Spleen (tissue), 11 donors: Measurements from ENCODE around the gene ZNF773. TPM values are rescaled to one million over a fixed set of nuclear protein-coding genes. Genes with fewer than 3 reads are reported as not detected.
"Not testable (repeated sequence)": the region's sequence is repeated elsewhere in the genome, so short reads cannot be mapped to it uniquely, and the experiment has no call there.

Source experiments
- DNase-seq: peaks from one replicate; pipeline ENCODE4 v3.0.0-alpha.2; 2020
- H3K27ac ChIP-seq, 8 donors: fragments of 200-600 bp; sonication (generic) in 7 of 8; 1 replicate in 4 of 8; 2 replicates in 4 of 8; pipeline versions ENCODE4 v1.5.0 to v1.8.0; 2016 to 2021; ENCODE audit warnings: inconsistent platforms in 4 of 8, mild to moderate bottlenecking in 4 of 8, moderate library complexity in 1 of 8
- H3K27me3 ChIP-seq, 7 donors: fragments of 200-600 bp; sonication (generic) in 6 of 7; replicated peaks in 1 of 7; 1 replicate in 4 of 7; 2 replicates in 3 of 7; pipeline versions ENCODE4 v1.5.0 to v1.8.0; 2016 to 2021; ENCODE audit warnings: inconsistent platforms in 3 of 7, mild to moderate bottlenecking in 1 of 7
- H3K36me3 ChIP-seq, 6 donors: fragments of 200-600 bp; sonication (generic) in 5 of 6; 1 replicate in 4 of 6; 2 replicates in 2 of 6; pipeline versions ENCODE4 v1.5.0 to v1.8.0; 2016 to 2021; ENCODE audit warnings: inconsistent platforms in 2 of 6
- H3K4me1 ChIP-seq, 6 donors: fragments of 200-600 bp; sonication (generic) in 5 of 6; 1 replicate in 3 of 6; 2 replicates in 3 of 6; pipeline versions ENCODE4 v1.5.0 to v1.8.0; 2016 to 2021; ENCODE audit warnings: inconsistent platforms in 3 of 6
- H3K4me3 ChIP-seq, 8 donors: fragments of 200-600 bp; sonication (generic) in 7 of 8; 1 replicate in 4 of 8; 2 replicates in 4 of 8; pipeline versions ENCODE4 v1.5.0 to v1.8.0; 2016 to 2021; ENCODE audit warnings: inconsistent platforms in 4 of 8, mild to moderate bottlenecking in 4 of 8, moderate library complexity in 2 of 8
- H3K9me3 ChIP-seq, 8 donors: fragments of 200-600 bp; sonication (generic) in 7 of 8; 1 replicate in 4 of 8; 2 replicates in 4 of 8; pipeline versions ENCODE4 v1.5.0 to v1.8.0; 2016 to 2021; ENCODE audit warnings: inconsistent platforms in 4 of 8
- POLR2A ChIP-seq, 3 donors: fragments of 450-650 bp; IDR thresholded peaks; one replicate each; pipeline ENCODE4 v1.5.1; 2017; ENCODE audit warnings: antibody characterized with exemption in 3 of 3, mild to moderate bottlenecking in 1 of 3
- POLR2AphosphoS5 ChIP-seq, 3 donors: sonication (generic); formaldehyde crosslinking; IDR thresholded peaks; one replicate each; pipeline ENCODE4 v1.5.1; 2017; ENCODE audit warnings: antibody characterized with exemption in 3 of 3
- WGBS, 5 donors: extraction: QIAGEN DNeasy Blood & Tissue Kit in 3 of 5; methylation state at CpG; one replicate each; pipeline versions ENCODE4 v1.1.5 to v1.1.7; 2013 to 2018; 5-methylcytosine and 5-hydroxymethylcytosine counted together
- intact Hi-C: fragments of 100-400 bp; cut with DNase I; formaldehyde crosslinking; loops from one replicate; pipeline ENCODE4 v1.15.0; 2023; ENCODE audit warnings: low total_unique reads
- polyA plus RNA-seq, 3 donors: library from polyadenylated mRNA; stranded (reverse); fragments of 200-250 nt; gene quantifications; one replicate each; pipeline ENCODE4 v1.2.1, GENCODE V29; 2013
- total RNA-seq, 7 donors: library from RNA; depleted of rRNA in 3 of 7; stranded (reverse); fragments of >200 nt in 3 of 7; fragmentation: NEBNext Ultra II Directional in 4 of 7; extraction: Animal tissue kit (Norgen Biotek cat#: 25700) in 4 of 7; gene quantifications; one replicate each; pipeline versions ENCODE4 v1.1.0 to v1.2.1, GENCODE V29; 2016 to 2021
- TF ChIP-seq, protein P1 (sequence below), 11 experiments: fragments of 200-600 bp in 7 of 11; fragments of 450-650 bp in 4 of 11; sonication (generic) in 4 of 11; IDR thresholded peaks in 8 of 11; conservative IDR thresholded peaks in 3 of 11; 1 replicate in 7 of 11; 2 replicates in 4 of 11; pipeline versions ENCODE4 v1.4.0 to v1.8.0; 2016 to 2021; ENCODE audit warnings: antibody characterized with exemption in 11 of 11, inconsistent platforms in 4 of 11, mild to moderate bottlenecking in 1 of 11
- donor health status: healthy with polysubstance abuse.
- donor health status: DM: no; HTN: no; CAD: no; lungs with moderate emphysema.
- donor health status: DM: no; HTN: no; CAD: no.
- donor health status: Bipolar disorder and iron deficiency.
- donor health status: healthy.
- donor health status: DM: no; HTN: no; CAD: no.
- donor health status: DM: yes; HTN: yes; CAD: no.

ZNF773 gene
- total and polyA plus RNA-seq, 10 donors = 3.0 to 25.2 (median 13.5) TPM

DNA sequence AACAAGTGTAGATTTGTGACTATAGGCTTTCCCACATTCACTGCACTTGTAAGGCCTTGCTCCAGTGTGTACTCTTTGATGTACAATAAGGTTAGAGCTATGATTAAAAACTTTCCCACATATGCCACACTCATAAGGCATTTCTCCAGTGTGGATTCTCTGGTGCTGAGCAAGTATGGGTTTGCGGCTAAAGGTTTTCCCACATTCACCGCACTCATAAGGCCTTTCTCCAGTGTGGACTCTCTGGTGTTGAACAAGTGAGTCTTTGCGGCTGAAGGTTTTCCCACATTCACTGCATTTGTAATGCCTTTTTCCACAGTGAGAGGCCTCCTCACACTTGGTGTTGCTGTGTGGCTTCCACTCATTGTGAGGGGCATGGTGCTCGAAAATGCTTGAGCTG, 26.1 kb upstream of the ZNF773 start:
- H3K36me3 ChIP-seq = peaks cover 18 to 78% (median 45%) of the 10 kb centered on the region in 6 donors

DNA sequence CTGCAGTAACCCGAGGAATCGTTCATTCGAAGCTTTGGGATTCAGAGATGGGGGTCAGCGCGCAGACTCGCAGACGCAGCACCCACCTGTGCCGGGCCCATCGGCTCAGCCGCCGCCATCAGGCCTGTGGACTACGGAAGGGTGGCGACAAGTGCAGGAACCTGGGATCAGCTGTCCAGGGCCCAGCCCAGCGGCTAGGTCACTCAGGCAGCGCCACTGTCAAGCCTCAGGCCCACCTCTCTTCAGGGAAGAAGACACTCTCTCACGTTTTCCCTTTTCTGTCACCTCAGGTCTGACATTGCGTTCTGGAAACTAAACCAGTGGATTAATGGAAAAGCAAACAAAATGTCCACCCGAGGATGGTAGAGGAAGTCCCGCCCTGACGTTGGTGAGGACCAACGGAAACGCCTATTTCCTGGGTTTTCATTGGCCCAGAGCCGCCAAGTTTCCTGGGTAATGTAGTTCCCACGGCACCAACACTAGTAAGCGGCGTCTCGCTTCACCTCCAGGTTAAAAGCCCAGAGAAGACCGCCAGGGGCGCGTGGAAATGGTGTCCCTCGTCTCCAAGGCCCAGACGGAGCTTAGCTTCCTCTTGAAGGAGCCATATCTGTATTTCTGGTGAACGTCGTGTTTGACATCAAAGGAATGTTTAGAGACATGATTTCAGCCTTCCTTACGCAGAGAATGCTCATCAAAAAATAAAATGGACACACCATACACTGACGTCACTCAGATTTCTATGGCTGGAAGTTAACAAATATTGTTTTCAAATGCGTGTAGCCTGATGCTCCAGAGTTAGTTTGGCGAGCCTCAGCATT, 22.3 kb upstream of the ZNF773 start, which contains the start of gene ZNF772:
TSS of gene ZNF772 (minus strand) at position 376 of the 818 bp plus-strand sequence. CDS start at position 119, 257 bp downstream.
- H3K4me1 ChIP-seq = peaks cover 7 to 20% (median 13%) of the 10 kb centered on the region in 6 donors
- H3K27me3 ChIP-seq = no peaks in the 10 kb centered on the region
- 10 to 13% (median 11%) methylated on average over 33 to 38 of the region's 38 CpGs for WGBS, 5 donors
- H3K4me3 ChIP-seq = peak within 1 kb of the TSS; percentile 56 to 94 (median 72)
- TF ChIP-seq POLR2AphosphoS5 (IDR thresholded peaks at IDR 0.05) (peak; percentile 45 to 83 (median 69)), POLR2A (IDR thresholded peaks at IDR 0.05) (no peak)
- TF ChIP-seq, protein P1, sequence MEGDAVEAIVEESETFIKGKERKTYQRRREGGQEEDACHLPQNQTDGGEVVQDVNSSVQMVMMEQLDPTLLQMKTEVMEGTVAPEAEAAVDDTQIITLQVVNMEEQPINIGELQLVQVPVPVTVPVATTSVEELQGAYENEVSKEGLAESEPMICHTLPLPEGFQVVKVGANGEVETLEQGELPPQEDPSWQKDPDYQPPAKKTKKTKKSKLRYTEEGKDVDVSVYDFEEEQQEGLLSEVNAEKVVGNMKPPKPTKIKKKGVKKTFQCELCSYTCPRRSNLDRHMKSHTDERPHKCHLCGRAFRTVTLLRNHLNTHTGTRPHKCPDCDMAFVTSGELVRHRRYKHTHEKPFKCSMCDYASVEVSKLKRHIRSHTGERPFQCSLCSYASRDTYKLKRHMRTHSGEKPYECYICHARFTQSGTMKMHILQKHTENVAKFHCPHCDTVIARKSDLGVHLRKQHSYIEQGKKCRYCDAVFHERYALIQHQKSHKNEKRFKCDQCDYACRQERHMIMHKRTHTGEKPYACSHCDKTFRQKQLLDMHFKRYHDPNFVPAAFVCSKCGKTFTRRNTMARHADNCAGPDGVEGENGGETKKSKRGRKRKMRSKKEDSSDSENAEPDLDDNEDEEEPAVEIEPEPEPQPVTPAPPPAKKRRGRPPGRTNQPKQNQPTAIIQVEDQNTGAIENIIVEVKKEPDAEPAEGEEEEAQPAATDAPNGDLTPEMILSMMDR (IDR thresholded peaks at IDR 0.05 in 8 of 11, conservative IDR thresholded peaks at IDR 0.05 in 3 of 11) = peak; percentile 9 to 80 (median 60)
- H3K27ac ChIP-seq = peak within 1 kb of the TSS; percentile 61 to 89 (median 84)
- DNase-seq = peak; percentile 92
- H3K9me3 ChIP-seq = peaks cover 27 to 89% (median 76%) of the 10 kb centered on the region in 8 donors
- peaks cover 16 to 42% (median 40%) of the 10 kb centered on the region in 6 donors for H3K36me3 ChIP-seq
- intact Hi-C loops = no loop called here

More for the DNA sequence above, 26.1 kb upstream of the ZNF773 start:
- Histone ChIP-seq H3K4me3 (peak overlapping the region in 1 of 8 donors; percentile 38), H3K27ac (no peak overlapping the region), H3K9me3 (peaks cover 54 to 95% (median 90%) of the 10 kb centered on the region in 8 donors), H3K27me3 (no peaks in the 10 kb centered on the region), H3K4me1 (peaks cover 7 to 20% (median 13%) of the 10 kb centered on the region in 6 donors)
- DNase-seq = no peak
- TF ChIP-seq POLR2A (IDR thresholded peaks at IDR 0.05) (no peak), POLR2AphosphoS5 (IDR thresholded peaks at IDR 0.05) (no peak)
- TF ChIP-seq, protein P1 (IDR thresholded peaks at IDR 0.05 in 8 of 11, conservative IDR thresholded peaks at IDR 0.05 in 3 of 11) = no peak
- 88 to 95% (median 93%) methylated on average over 4 of the region's 4 CpGs for WGBS, 5 donors
- intact Hi-C loops = no loop called here

DNA sequence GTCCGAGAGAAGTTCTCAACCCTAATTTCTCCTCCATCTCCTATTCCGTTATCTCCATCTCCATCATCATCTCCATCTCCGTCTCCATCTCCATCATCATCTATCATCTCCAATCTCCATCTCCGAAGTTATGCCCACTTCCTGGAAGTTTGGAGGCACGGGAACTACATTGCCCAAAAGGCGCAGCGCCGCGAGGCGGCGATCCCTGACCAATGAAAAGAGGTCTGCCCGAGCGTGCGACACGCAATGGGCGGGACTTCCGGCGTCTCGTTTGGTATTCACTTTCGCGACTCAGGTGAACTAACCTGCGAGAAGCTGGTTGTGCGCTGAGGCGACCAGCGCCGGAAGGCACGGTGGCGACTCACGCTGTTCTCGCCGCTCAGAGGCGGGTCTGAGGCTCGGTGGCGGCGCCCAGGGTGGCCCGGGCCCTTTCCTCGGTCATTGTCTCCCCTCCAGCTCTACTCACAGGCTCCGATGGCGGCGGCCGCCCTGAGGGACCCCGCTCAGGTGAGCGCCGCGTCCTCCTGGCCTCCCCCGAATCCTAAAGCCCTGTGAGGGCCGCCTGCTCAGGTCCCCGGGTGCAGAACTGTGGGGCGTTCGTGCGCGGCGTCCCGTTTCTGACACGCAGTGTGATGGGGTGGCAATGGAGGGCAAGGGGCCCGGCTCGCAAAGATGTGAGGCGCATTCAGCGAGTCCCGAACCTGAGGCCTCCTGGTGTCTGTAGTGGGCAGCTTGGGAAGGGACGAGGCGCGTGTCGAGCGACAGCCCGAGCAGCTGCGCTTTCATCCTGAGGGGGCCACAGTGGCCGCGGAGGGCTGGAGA, 12.1 kb upstream of the ZNF773 start, which contains the start of gene ZNF419:
TSS of gene ZNF419 (plus strand) at position 274 of the 822 bp plus-strand sequence. CDS start at position 475, 201 bp downstream.
- peak; percentile 88 to 91 (median 88) for TF ChIP-seq POLR2AphosphoS5 (IDR thresholded peaks at IDR 0.05)
- H3K27me3 ChIP-seq, intact Hi-C loops: not testable (repeated sequence)
- peak within 1 kb of the TSS; percentile 72 to 88 (median 84) for H3K27ac ChIP-seq
- peaks cover 0 to 18% (median 10%) of the 10 kb centered on the region in 6 donors for H3K4me1 ChIP-seq
- 1 to 3% (median 2%) methylated on average over 27 to 60 of the region's 69 CpGs for WGBS, 5 donors
- peaks cover 0 to 32% (median 17%) of the 10 kb centered on the region in 6 donors for H3K36me3 ChIP-seq
- peak; percentile 96 for DNase-seq
- H3K4me3 ChIP-seq = peak within 1 kb of the TSS; percentile 72 to 96 (median 86)
- H3K9me3 ChIP-seq = peaks cover 0 to 45% (median 16%) of the 10 kb centered on the region in 8 donors

DNA sequence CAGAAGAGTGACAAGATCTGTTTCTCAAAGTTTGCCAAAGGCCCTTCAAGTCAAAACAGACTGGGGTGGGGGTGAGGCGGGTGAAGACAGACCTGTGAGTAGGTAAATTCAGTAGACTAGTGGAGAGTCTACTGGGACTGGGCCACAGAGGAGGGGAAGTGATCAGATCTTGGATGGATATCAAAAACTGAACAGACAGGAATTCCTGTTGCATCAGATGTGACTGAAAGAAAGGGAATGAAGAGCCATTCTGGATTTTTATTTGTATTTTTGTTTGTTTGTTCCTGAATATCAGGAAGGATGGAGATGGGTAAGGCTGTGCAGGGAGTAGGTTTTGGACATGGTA, 11.5 kb upstream of the ZNF773 start:
- H3K4me3 ChIP-seq = peak overlapping the region in 3 of 8 donors; percentile 16 to 96 (median 86)
- H3K4me1 ChIP-seq = peaks cover 0 to 18% (median 10%) of the 10 kb centered on the region in 6 donors
- peaks cover 0 to 51% (median 21%) of the 10 kb centered on the region in 8 donors for H3K9me3 ChIP-seq
- intact Hi-C loops, H3K27ac ChIP-seq, DNase-seq, H3K27me3 ChIP-seq: not testable (repeated sequence)
- peaks cover 0 to 38% (median 23%) of the 10 kb centered on the region in 6 donors for H3K36me3 ChIP-seq
- 0% methylated on average over 1 of the region's 1 CpG; no CpG with 5 or more reads in 3 of the 5 donors for WGBS, 5 donors

DNA sequence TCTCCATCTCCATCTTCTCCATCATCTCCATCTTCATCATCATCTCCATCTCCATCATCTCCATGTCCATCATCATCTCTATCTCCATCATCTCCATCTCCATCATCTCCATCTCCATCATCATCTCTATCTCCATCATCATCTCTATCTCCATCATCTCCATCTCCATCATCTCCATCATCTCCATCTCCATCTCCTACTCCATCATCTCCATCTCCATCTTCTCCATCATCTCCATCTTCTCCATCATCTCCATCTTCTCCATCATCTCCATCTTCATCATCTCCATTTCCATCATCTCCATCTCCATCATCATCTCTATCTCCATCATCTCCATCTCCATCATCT, 432 bp upstream of the ZNF773 start:
- peaks cover 0 to 84% (median 60%) of the 10 kb centered on the region in 8 donors for H3K9me3 ChIP-seq
- peak overlapping the region in 4 of 8 donors; percentile 92 to 94 (median 94) for H3K27ac ChIP-seq
- peak overlapping the region in 1 of 8 donors; percentile 78 for H3K4me3 ChIP-seq
- H3K36me3 ChIP-seq = peaks cover 0 to 42% (median 9%) of the 10 kb centered on the region in 6 donors
- intact Hi-C loops, H3K27me3 ChIP-seq, DNase-seq: not testable (repeated sequence)
- peaks cover 7 to 25% (median 10%) of the 10 kb centered on the region in 6 donors for H3K4me1 ChIP-seq

DNA sequence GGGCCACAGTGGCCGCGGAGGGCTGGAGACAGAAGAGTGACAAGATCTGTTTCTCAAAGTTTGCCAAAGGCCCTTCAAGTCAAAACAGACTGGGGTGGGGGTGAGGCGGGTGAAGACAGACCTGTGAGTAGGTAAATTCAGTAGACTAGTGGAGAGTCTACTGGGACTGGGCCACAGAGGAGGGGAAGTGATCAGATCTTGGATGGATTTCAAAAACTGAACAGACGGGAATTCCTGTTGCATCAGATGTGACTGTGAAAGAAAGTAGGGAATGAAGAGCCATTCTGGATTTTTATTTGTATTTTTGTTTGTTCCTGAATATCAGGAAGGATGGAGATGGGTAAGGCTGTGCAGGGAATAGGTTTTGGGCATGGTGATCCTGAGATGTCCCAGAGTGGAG, 662 bp downstream of the ZNF773 start:
- DNase-seq, H3K27me3 ChIP-seq, intact Hi-C loops: not testable (repeated sequence)
- H3K4me1 ChIP-seq = peaks cover 7 to 25% (median 10%) of the 10 kb centered on the region in 6 donors
- H3K27ac ChIP-seq = peak overlapping the region in 2 of 8 donors; percentile 92 to 93
- peaks cover 0 to 81% (median 56%) of the 10 kb centered on the region in 8 donors for H3K9me3 ChIP-seq
- WGBS, 5 donors = 6 to 19% (median 8%) methylated on average over 1 to 2 of the region's 4 CpGs
- H3K4me3 ChIP-seq = peak overlapping the region in 7 of 8 donors; percentile 7 to 91 (median 62)
- H3K36me3 ChIP-seq = peaks cover 0 to 42% (median 17%) of the 10 kb centered on the region in 6 donors
